ENCODE measurements around the gene PLCE1. TPM values are rescaled to one million over a fixed set of nuclear protein-coding genes. Genes with fewer than 3 reads are reported as not detected.

The PLCE1 gene
- total and polyA plus RNA-seq, 2 experiments from 2014 or later: 0.10 to 0.58 TPM

DNA sequence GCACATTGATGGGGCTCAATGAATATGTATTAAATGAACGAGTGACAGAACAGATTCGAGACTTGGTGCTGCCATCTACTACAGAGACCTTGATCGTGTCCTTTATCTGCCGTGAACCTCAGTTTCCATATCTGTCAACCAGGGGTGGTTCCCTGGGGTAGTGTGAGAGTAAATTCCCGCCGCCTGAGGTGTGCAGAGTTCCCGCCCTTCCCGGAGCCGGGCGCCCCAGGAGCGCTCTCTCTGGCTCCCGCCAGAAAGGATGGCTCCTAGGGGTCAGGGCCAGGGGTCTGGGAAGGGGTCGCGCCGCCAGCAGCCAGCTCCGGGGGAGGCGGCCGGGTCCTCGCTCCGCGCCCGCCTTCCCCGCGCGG, 333 bp upstream of the PLCE1 start:
- DNase-seq (ENCODE audit: low spot score): no peak
- H3K4me1 ChIP-seq (ENCODE audit: insufficient read depth): 0 out of 2 replicates have a peak, but pooled peaks cover 3% of the 10 kb centered on the region

DNA sequence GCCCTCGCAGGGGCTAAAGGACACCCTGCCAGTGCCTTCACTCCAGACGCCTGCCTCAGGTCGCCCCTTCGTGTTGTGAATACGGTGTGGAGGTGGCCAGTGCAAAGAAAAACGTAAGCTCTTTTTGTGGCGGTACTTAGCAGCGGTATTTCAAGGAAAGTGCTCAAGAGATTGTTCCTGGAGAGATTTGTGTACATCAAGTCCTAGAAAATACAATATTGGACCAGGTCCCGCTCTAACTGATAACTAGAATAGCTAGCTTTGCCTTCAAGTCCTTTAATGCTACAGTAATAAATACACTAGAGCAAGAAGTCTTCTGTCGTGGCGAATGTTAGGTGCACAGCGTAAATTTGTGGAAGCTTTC, 689 bp downstream of the PLCE1 start:
- no peak overlapping the region for H3K27ac ChIP-seq (ENCODE audit: low read depth)
- H3K4me1 Mint-ChIP-seq: peaks cover 17% of the 10 kb centered on the region; the same call in 2 of the 3 replicates
- no peaks in the 10 kb centered on the region for H3K36me3 ChIP-seq (ENCODE audit: insufficient read depth)
- ATAC-seq (no peak), DNase-seq (ENCODE audit: low spot score) (no peak)
- H3K36me3 Mint-ChIP-seq (ENCODE audit: low read depth): no peaks in the 10 kb centered on the region; the same call in 2 of the 3 replicates
- H3F3A ChIP-seq (replicated peaks; ENCODE audit: low read depth): no peaks in the 10 kb centered on the region
- no peaks in the 10 kb centered on the region for H3K9me2 ChIP-seq (ENCODE audit: insufficient read depth)
- H3K27ac Mint-ChIP-seq: no peak overlapping the region
- peak overlapping the region; percentile 70 for H3K4me3 ChIP-seq
- peaks cover 3% of the 10 kb centered on the region; the same call in 1 of the 2 replicates for H4K20me1 ChIP-seq (replicated peaks; ENCODE audit: insufficient read depth)
- TF ChIP-seq CREB1 (CRISPR knock-in tag; IDR thresholded peaks at IDR 0.05; ENCODE audit: low read depth) (no peak), EZH2 (IDR thresholded peaks at IDR 0.05; ENCODE audit: low read depth, unreplicated experiment) (peak; percentile 69), POLR2AphosphoS5 (IDR thresholded peaks at IDR 0.05; ENCODE audit: low read depth) (no peak), ZNF114 (CRISPR knock-in tag; IDR thresholded peaks at IDR 0.05) (no peak)
- TF ChIP-seq, protein P1, sequence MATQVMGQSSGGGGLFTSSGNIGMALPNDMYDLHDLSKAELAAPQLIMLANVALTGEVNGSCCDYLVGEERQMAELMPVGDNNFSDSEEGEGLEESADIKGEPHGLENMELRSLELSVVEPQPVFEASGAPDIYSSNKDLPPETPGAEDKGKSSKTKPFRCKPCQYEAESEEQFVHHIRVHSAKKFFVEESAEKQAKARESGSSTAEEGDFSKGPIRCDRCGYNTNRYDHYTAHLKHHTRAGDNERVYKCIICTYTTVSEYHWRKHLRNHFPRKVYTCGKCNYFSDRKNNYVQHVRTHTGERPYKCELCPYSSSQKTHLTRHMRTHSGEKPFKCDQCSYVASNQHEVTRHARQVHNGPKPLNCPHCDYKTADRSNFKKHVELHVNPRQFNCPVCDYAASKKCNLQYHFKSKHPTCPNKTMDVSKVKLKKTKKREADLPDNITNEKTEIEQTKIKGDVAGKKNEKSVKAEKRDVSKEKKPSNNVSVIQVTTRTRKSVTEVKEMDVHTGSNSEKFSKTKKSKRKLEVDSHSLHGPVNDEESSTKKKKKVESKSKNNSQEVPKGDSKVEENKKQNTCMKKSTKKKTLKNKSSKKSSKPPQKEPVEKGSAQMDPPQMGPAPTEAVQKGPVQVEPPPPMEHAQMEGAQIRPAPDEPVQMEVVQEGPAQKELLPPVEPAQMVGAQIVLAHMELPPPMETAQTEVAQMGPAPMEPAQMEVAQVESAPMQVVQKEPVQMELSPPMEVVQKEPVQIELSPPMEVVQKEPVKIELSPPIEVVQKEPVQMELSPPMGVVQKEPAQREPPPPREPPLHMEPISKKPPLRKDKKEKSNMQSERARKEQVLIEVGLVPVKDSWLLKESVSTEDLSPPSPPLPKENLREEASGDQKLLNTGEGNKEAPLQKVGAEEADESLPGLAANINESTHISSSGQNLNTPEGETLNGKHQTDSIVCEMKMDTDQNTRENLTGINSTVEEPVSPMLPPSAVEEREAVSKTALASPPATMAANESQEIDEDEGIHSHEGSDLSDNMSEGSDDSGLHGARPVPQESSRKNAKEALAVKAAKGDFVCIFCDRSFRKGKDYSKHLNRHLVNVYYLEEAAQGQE (IDR thresholded peaks at IDR 0.05; ENCODE audit: unreplicated experiment): no peak
- peak overlapping the region; percentile 98 for H2AFZ ChIP-seq
- no peaks in the 10 kb centered on the region; the same call in 2 of the 3 replicates for H3K9me3 Mint-ChIP-seq
- no peaks in the 10 kb centered on the region for H3K79me2 ChIP-seq (replicated peaks; ENCODE audit: insufficient read depth)
- peaks cover 51% of the 10 kb centered on the region for H3K27me3 Mint-ChIP-seq (ENCODE audit: insufficient read depth, low read depth, poor library complexity)
- H3K4me3 Mint-ChIP-seq: peak overlapping the region; percentile 68
- H3K4me1 ChIP-seq (ENCODE audit: insufficient read depth): 0 out of 2 replicates have a peak, but pooled peaks cover 3% of the 10 kb centered on the region
- peak overlapping the region; percentile 86 for H3K4me2 ChIP-seq
- peaks cover 75% of the 10 kb centered on the region for H3K27me3 ChIP-seq (ENCODE audit: insufficient read depth)

More for the DNA sequence above, 333 bp upstream of the PLCE1 start:
- H3K79me2 ChIP-seq (replicated peaks; ENCODE audit: insufficient read depth): no peaks in the 10 kb centered on the region
- H3K27me3 ChIP-seq (ENCODE audit: insufficient read depth): peaks cover 69% of the 10 kb centered on the region
- Mint-ChIP-seq H3K27ac (no peak overlapping the region), H3K4me1 (peaks cover 17% of the 10 kb centered on the region; the same call in 2 of the 3 replicates), H3K36me3 (ENCODE audit: low read depth) (no peaks in the 10 kb centered on the region; the same call in 2 of the 3 replicates), H3K4me3 (peak overlapping the region; percentile 57), H3K9me3 (no peaks in the 10 kb centered on the region; the same call in 2 of the 3 replicates), H3K27me3 (ENCODE audit: insufficient read depth, low read depth, poor library complexity) (peaks cover 51% of the 10 kb centered on the region)
- peak overlapping the region; percentile 70 for H3K4me3 ChIP-seq
- H3F3A ChIP-seq (replicated peaks; ENCODE audit: low read depth): no peaks in the 10 kb centered on the region
- H3K36me3 ChIP-seq (ENCODE audit: insufficient read depth): no peaks in the 10 kb centered on the region
- TF ChIP-seq EZH2 (IDR thresholded peaks at IDR 0.05; ENCODE audit: low read depth, unreplicated experiment): peak; percentile 55
- TF ChIP-seq STAT1 (IDR thresholded peaks at IDR 0.05; ENCODE audit: unreplicated experiment): no peak
- H2AFZ ChIP-seq: peak overlapping the region; percentile 93
- peak overlapping the region; percentile 75 for H3K4me2 ChIP-seq
- peak; percentile 50 for ATAC-seq
- peaks cover 3% of the 10 kb centered on the region; the same call in 1 of the 2 replicates for H4K20me1 ChIP-seq (replicated peaks; ENCODE audit: insufficient read depth)
- H3K9me2 ChIP-seq (ENCODE audit: insufficient read depth): no peaks in the 10 kb centered on the region
- H3K27ac ChIP-seq (ENCODE audit: low read depth): no peak overlapping the region
